H1 (cell line): ENCODE measurements around the gene MECR. TPM values are rescaled to one million over a fixed set of nuclear protein-coding genes. Genes with fewer than 3 reads are reported as not detected.

Experiments
- CTCF ChIA-PET: fragments of 300-600 bp; sonication (Branson Sonifier 250); formaldehyde crosslinking; loops from one replicate; lab custom pipeline; 2021; ENCODE audit not compliant: partially characterized antibody; lab: Charles Lee
- POLR2A ChIA-PET: fragments of 300-600 bp; sonication (Branson Sonifier 250); formaldehyde crosslinking; loops from one replicate; lab custom pipeline; 2021; ENCODE audit warnings: inconsistent platforms; ENCODE audit not compliant: partially characterized antibody; lab: Charles Lee
- DNase-seq, 2 experiments: peaks; one replicate each; pipeline versions ENCODE4 v3.0.0 to v3.0.0-alpha.2; 2010 to 2022; ENCODE audit warnings: low spot score in 2 of 2, low read depth in 1 of 2, mixed read lengths in 1 of 2
- FAIRE-seq: peaks from 2 replicates; lab custom pipeline; 2011; peaks lifted over from hg19 to GRCh38; lab: Jason Lieb, UNC
- H2AFZ ChIP-seq: 2 replicates; pipeline ENCODE4 v1.8.1; 2012; ENCODE audit warnings: low read length, inconsistent platforms
- H2AK5ac ChIP-seq: 2 replicates; pipeline ENCODE4 v1.6.1; 2013; ENCODE audit warnings: low read depth, low read length
- H2BK120ac ChIP-seq: replicated peaks from 2 replicates; pipeline ENCODE3; 2013; ENCODE audit warnings: low read depth, low read length, inconsistent platforms
- H2BK12ac ChIP-seq: 2 replicates; pipeline ENCODE4 v1.6.1; 2013; ENCODE audit warnings: low read depth, low read length
- H2BK15ac ChIP-seq: 2 replicates; pipeline ENCODE4 v1.6.1; 2013; ENCODE audit warnings: low read length
- H2BK20ac ChIP-seq: 2 replicates; pipeline ENCODE4 v1.6.1; 2013; ENCODE audit warnings: low read length
- H2BK5ac ChIP-seq: 2 replicates; pipeline ENCODE4 v1.6.1; 2013; ENCODE audit warnings: low read depth, low read length
- H3K14ac ChIP-seq: 2 replicates; pipeline ENCODE4 v1.6.1; 2013; ENCODE audit warnings: inconsistent platforms; ENCODE audit not compliant: insufficient read length
- H3K18ac ChIP-seq: 2 replicates; pipeline ENCODE4 v1.6.1; 2013; ENCODE audit warnings: low read length; ENCODE audit errors: extremely low read depth
- H3K23ac ChIP-seq: 2 replicates; pipeline ENCODE4 v1.6.1; 2013; ENCODE audit warnings: inconsistent platforms; ENCODE audit not compliant: insufficient read length
- H3K23me2 ChIP-seq: 2 replicates; pipeline ENCODE4 v1.6.1; 2013; ENCODE audit warnings: low read depth, low read length
- H3K27ac ChIP-seq: 2 replicates; pipeline ENCODE4 v1.6.1; 2011; ENCODE audit warnings: low read depth, low read length, inconsistent platforms
- H3K27me3 ChIP-seq, 4 experiments: replicated peaks in 1 of 4; 1 replicate in 1 of 4; 2 replicates in 3 of 4; pipeline versions ENCODE4 v1.6.1 to v1.8.1; 2011 to 2013; ENCODE audit warnings: low read length in 3 of 4, mild to moderate bottlenecking in 3 of 4, inconsistent platforms in 2 of 4, mixed read lengths in 2 of 4, moderate library complexity in 1 of 4; ENCODE audit not compliant: control insufficient read depth in 3 of 4, insufficient read depth in 3 of 4; ENCODE audit errors: extremely low read depth in 1 of 4
- H3K36me3 ChIP-seq, 4 experiments: 2 replicates each; pipeline versions ENCODE4 v1.6.1 to v1.8.1; 2011 to 2013; ENCODE audit warnings: mild to moderate bottlenecking in 4 of 4, low read length in 3 of 4, moderate library complexity in 2 of 4, control low read depth in 1 of 4, inconsistent platforms in 1 of 4; ENCODE audit not compliant: insufficient read depth in 4 of 4, control insufficient read depth in 2 of 4
- H3K4ac ChIP-seq: replicated peaks from 2 replicates; pipeline ENCODE3; 2013; ENCODE audit warnings: low read length, low read depth, mixed read lengths, inconsistent platforms; ENCODE audit not compliant: insufficient read length
- H3K4me1 ChIP-seq, 4 experiments: replicated peaks in 1 of 4; 1 replicate in 1 of 4; 2 replicates in 3 of 4; pipeline versions ENCODE4 v1.6.1 to v1.8.1; 2011 to 2013; ENCODE audit warnings: low read length in 3 of 4, inconsistent platforms in 2 of 4, mixed read lengths in 1 of 4; ENCODE audit not compliant: insufficient read depth in 4 of 4, control insufficient read depth in 3 of 4
- H3K4me2 ChIP-seq, 2 experiments: 2 replicates each; pipeline versions ENCODE4 v1.6.1 to v1.8.1; 2011 to 2013; ENCODE audit warnings: low read depth in 2 of 2, low read length in 2 of 2, control low read depth in 1 of 2, inconsistent platforms in 1 of 2, mild to moderate bottlenecking in 1 of 2; ENCODE audit not compliant: insufficient read depth in 1 of 2
- H3K4me3 ChIP-seq, 4 experiments: fragments of 200-600, 300-600 bp in 1 of 4; sonication (generic), shearing (Covaris generic), sonication (Bioruptor Twin) in 1 of 4; 2 replicates each; pipeline versions ENCODE4 v1.5.1 to v1.8.1; 2011 to 2016; ENCODE audit warnings: low read length in 4 of 4, low read depth in 3 of 4, control low read depth in 2 of 4, inconsistent platforms in 2 of 4, mild to moderate bottlenecking in 2 of 4, mixed read lengths in 1 of 4, moderate library complexity in 1 of 4; ENCODE audit not compliant: insufficient read depth in 2 of 4; ENCODE audit errors: extremely low read depth in 1 of 4
- H3K56ac ChIP-seq: replicated peaks from 2 replicates; pipeline ENCODE3; 2013; ENCODE audit warnings: low read depth, mild to moderate bottlenecking, mixed read lengths, low read length, inconsistent platforms; ENCODE audit not compliant: insufficient read length
- H3K79me1 ChIP-seq: 2 replicates; pipeline ENCODE4 v1.6.1; 2013; ENCODE audit warnings: low read depth, low read length, control low read depth
- H3K79me2 ChIP-seq, 2 experiments: 2 replicates each; pipeline versions ENCODE4 v1.6.1 to v1.8.1; 2012 to 2013; ENCODE audit warnings: low read length in 2 of 2, mild to moderate bottlenecking in 2 of 2, inconsistent platforms in 1 of 2; ENCODE audit not compliant: insufficient read depth in 2 of 2, control insufficient read depth in 1 of 2
- H3K9ac ChIP-seq, 4 experiments: replicated peaks in 1 of 4; 1 replicate in 1 of 4; 2 replicates in 3 of 4; pipeline versions ENCODE4 v1.6.1 to v1.8.1; 2011 to 2013; ENCODE audit warnings: low read depth in 3 of 4, low read length in 3 of 4, control low read depth in 2 of 4, mild to moderate bottlenecking in 2 of 4, moderate library complexity in 2 of 4, inconsistent platforms in 1 of 4; ENCODE audit errors: extremely low read depth in 1 of 4
- H3K9me3 ChIP-seq, 2 experiments: 2 replicates each; pipeline versions ENCODE4 v1.6.1 to v1.8.1; 2012 to 2013; ENCODE audit warnings: mild to moderate bottlenecking in 2 of 2, moderate library complexity in 2 of 2, control low read depth in 1 of 2, inconsistent platforms in 1 of 2, low read depth in 1 of 2, low read length in 1 of 2, mixed read lengths in 1 of 2; ENCODE audit not compliant: insufficient read depth in 2 of 2
- H4K20me1 ChIP-seq, 2 experiments: replicated peaks in 1 of 2; 2 replicates each; pipeline versions ENCODE3 to v1.8.1; 2011 to 2013; ENCODE audit warnings: inconsistent platforms in 2 of 2, low read length in 2 of 2, mild to moderate bottlenecking in 1 of 2; ENCODE audit not compliant: insufficient read depth in 2 of 2, control insufficient read depth in 1 of 2
- H4K5ac ChIP-seq: 2 replicates; pipeline ENCODE4 v1.6.1; 2013; ENCODE audit warnings: low read length, low read depth, mixed read lengths, inconsistent platforms; ENCODE audit not compliant: insufficient read length
- H4K8ac ChIP-seq: 2 replicates; pipeline ENCODE4 v1.8.0; 2013; ENCODE audit warnings: mild to moderate bottlenecking, moderate library complexity, low read length, inconsistent platforms; ENCODE audit not compliant: insufficient read depth; ENCODE audit errors: extremely low read depth
- H4K91ac ChIP-seq: replicated peaks from 2 replicates; pipeline ENCODE3; 2013; ENCODE audit warnings: low read length, mixed read lengths, inconsistent platforms; ENCODE audit not compliant: insufficient read length
- BACH1 ChIP-seq: IDR thresholded peaks from 2 replicates; pipeline ENCODE4 v1.6.1; 2012; ENCODE audit warnings: low read length, improper control_type of control experiment
- CBX8 ChIP-seq: fragments of 300-800, 300-1000 bp; sonication (generic); IDR thresholded peaks from 2 replicates; pipeline ENCODE4 v1.7.1; 2016; ENCODE audit warnings: low read depth, low read length, borderline replicate concordance
- CREB1 ChIP-seq: IDR thresholded peaks from 2 replicates; pipeline ENCODE4 v1.6.1; 2012; ENCODE audit warnings: inconsistent platforms
- JUND ChIP-seq: IDR thresholded peaks from 2 replicates; pipeline ENCODE4 v1.6.1; 2011; ENCODE audit warnings: mild to moderate bottlenecking, improper control_type of control experiment, low read length
- POLR2AphosphoS5 ChIP-seq: IDR thresholded peaks from 2 replicates; pipeline ENCODE4 v1.6.1; 2011; ENCODE audit warnings: low read depth, low read length
- RFX5 ChIP-seq: IDR thresholded peaks from 2 replicates; pipeline ENCODE4 v1.6.1; 2011; ENCODE audit warnings: low read depth, low read length, improper control_type of control experiment, borderline replicate concordance
- SAP30 ChIP-seq: fragments of 300-600 bp; sonication (generic); IDR thresholded peaks from 2 replicates; pipeline ENCODE4 v1.7.1; 2012; ENCODE audit warnings: low read length, moderate library complexity, mild to moderate bottlenecking, inconsistent platforms; ENCODE audit not compliant: insufficient read depth, insufficient replicate concordance
- SIN3A ChIP-seq, 2 experiments: IDR thresholded peaks in 1 of 2; conservative IDR thresholded peaks in 1 of 2; 2 replicates each; pipeline ENCODE4 v1.6.1; 2011 to 2012; ENCODE audit warnings: low read length in 2 of 2, improper control_type of control experiment in 1 of 2, low read depth in 1 of 2, mild to moderate bottlenecking in 1 of 2
- SP1 ChIP-seq: IDR thresholded peaks from 2 replicates; pipeline ENCODE4 v1.6.1; 2011; ENCODE audit warnings: low read depth, low read length
- SP4 ChIP-seq: IDR thresholded peaks from 2 replicates; pipeline ENCODE4 v1.6.1; 2012; ENCODE audit warnings: low read length, inconsistent platforms
- TAF1 ChIP-seq: IDR thresholded peaks from 2 replicates; pipeline ENCODE4 v1.6.1; 2011; ENCODE audit warnings: mild to moderate bottlenecking, low read depth, low read length
- TBP ChIP-seq: IDR thresholded peaks from 2 replicates; pipeline ENCODE4 v1.6.1; 2011; ENCODE audit warnings: low read depth, low read length, improper control_type of control experiment
- WGBS, 2 experiments: shearing (Covaris generic) in 1 of 2; methylation state at CpG; one replicate each; pipeline versions ENCODE4 v1.1.6 to v1.1.7; 2013 to 2015; ENCODE audit warnings: low lambda C conversion rate in 2 of 2, mixed read lengths in 2 of 2, inconsistent platforms in 1 of 2, low coverage in 1 of 2, missing lambda C conversion rate in 1 of 2; ENCODE audit not compliant: insufficient replicate concordance in 2 of 2, insufficient coverage in 1 of 2, insufficient read length in 1 of 2; ENCODE audit errors: extremely low coverage in 1 of 2, missing lambda C conversion rate in 1 of 2; 5-methylcytosine and 5-hydroxymethylcytosine counted together
- polyA plus RNA-seq, 7 experiments: library from polyadenylated mRNA; depleted of rRNA in 3 of 7; stranded (reverse) in 5 of 7; unstranded in 2 of 7; fragments of >200 nt in 5 of 7; fragments of 200-250 nt in 2 of 7; gene quantifications; 1 replicate in 5 of 7; 2 replicates in 1 of 7; 4 replicates in 1 of 7; pipeline versions ENCODE4 v1.2.1 to v1.2.3, GENCODE V29; 2011 to 2013; ENCODE audit warnings: missing spikeins in 2 of 7, mixed read lengths in 2 of 7
- total RNA-seq: library from RNA; stranded (reverse); fragmentation: NEBNext Ultra II Directional; extraction: Animal tissue kit (Norgen Biotek cat#: 25700); gene quantifications from 2 replicates; pipeline ENCODE4 v1.2.1, GENCODE V29; 2021

MECR gene
- total and polyA plus RNA-seq, 2 of the 8 experiments (the other 6 are each of a cell fraction or from before 2014, with no cell fraction given) = 24.2 to 24.4 TPM

GRCh38 chr1:29202584-29203340, 28.0 kb downstream of the MECR start:
- H3K27me3 ChIP-seq = no peaks in the 10 kb centered on the region
- H4K8ac ChIP-seq = no peak overlapping the region
- H3K79me2 ChIP-seq = no peaks in the 10 kb centered on the region
- H3K79me1 ChIP-seq = no peaks in the 10 kb centered on the region
- peaks cover 2 to 31% (median 21%) of the 10 kb centered on the region in 4 experiments; a peak in 6 of 8 replicates for H3K36me3 ChIP-seq
- 0 out of 2 replicates have a peak overlapping the region, but pooled peaks have one; percentile 19 for H2BK15ac ChIP-seq
- H2AK5ac ChIP-seq = no peak overlapping the region
- H3K4ac ChIP-seq = no peak overlapping the region
- H3K14ac ChIP-seq = no peak overlapping the region
- H3K9ac ChIP-seq = no peak overlapping the region
- H2BK120ac ChIP-seq = no peak overlapping the region
- peak; percentile 99 for FAIRE-seq
- peaks cover 0 to 6% (median 2%) of the 10 kb centered on the region in 4 experiments; a peak in 2 of 7 replicates for H3K4me1 ChIP-seq
- peak; percentile 90 to 99 for DNase-seq
- H3K4me3 ChIP-seq = no peak overlapping the region
- H2BK12ac ChIP-seq = 0 out of 2 replicates have a peak overlapping the region, but pooled peaks have one; percentile 30
- H4K5ac ChIP-seq = no peak overlapping the region
- no peak overlapping the region for H3K4me2 ChIP-seq
- ChIA-PET POLR2A (interaction anchor here (1.0 to 1.7 kb wide), 8 partner anchors 9 to 79 kb away, joined by 3 to 6 read pairs (median 4); partner anchors contain the start of genes SRSF4 and TMEM200B), CTCF (interaction anchor here (0.7 to 5.3 kb wide), 41 partner anchors 8 to 342 kb away, joined by 3 to 20 read pairs (median 5); partner anchors contain the start of genes SRSF4 and TMEM200B)
- H2BK5ac ChIP-seq = no peak overlapping the region
- WGBS, 2 experiments = 47% methylated on average over 14 of the region's 14 CpGs; no CpG with 5 or more reads in 1 of the 2 experiments
- no peaks in the 10 kb centered on the region for H3K23me2 ChIP-seq
- H3K27ac ChIP-seq = no peak overlapping the region
- H3K56ac ChIP-seq = no peak overlapping the region
- H4K91ac ChIP-seq = no peak overlapping the region
- no peak overlapping the region for H3K23ac ChIP-seq
- no peak overlapping the region for H2AFZ ChIP-seq
- H4K20me1 ChIP-seq = peaks cover 0 to 2% of the 10 kb centered on the region in 2 experiments
- no peak overlapping the region for H3K18ac ChIP-seq
- no peaks in the 10 kb centered on the region for H3K9me3 ChIP-seq
- H2BK20ac ChIP-seq = no peak overlapping the region
- peak; percentile 83 for TF ChIP-seq SAP30
- no peak for TF ChIP-seq POLR2AphosphoS5
- TF ChIP-seq TBP = no peak
- peak; percentile 96 to 99 for TF ChIP-seq SIN3A (conservative IDR thresholded peaks at IDR 0.05 in 1 of 2, IDR thresholded peaks at IDR 0.05 in 1 of 2; ENCODE audit: low read depth in 1 of 2, low read length in 2 of 2)
- TF ChIP-seq JUND = peak; percentile 98
- no peak for TF ChIP-seq RFX5
- TF ChIP-seq CBX8 = no peak
- TF ChIP-seq BACH1 = peak; percentile 90
- 0 out of 2 replicates have a peak, but pooled peaks have one; percentile 41 for TF ChIP-seq CREB1
- TF ChIP-seq SP1 = peak; percentile 45; the same call in 1 of the 2 replicates
- TF ChIP-seq TAF1 = no peak
- TF ChIP-seq SP4 = no peak
